ENCODE results near the gene GINM1.

The GINM1 gene

DNA sequence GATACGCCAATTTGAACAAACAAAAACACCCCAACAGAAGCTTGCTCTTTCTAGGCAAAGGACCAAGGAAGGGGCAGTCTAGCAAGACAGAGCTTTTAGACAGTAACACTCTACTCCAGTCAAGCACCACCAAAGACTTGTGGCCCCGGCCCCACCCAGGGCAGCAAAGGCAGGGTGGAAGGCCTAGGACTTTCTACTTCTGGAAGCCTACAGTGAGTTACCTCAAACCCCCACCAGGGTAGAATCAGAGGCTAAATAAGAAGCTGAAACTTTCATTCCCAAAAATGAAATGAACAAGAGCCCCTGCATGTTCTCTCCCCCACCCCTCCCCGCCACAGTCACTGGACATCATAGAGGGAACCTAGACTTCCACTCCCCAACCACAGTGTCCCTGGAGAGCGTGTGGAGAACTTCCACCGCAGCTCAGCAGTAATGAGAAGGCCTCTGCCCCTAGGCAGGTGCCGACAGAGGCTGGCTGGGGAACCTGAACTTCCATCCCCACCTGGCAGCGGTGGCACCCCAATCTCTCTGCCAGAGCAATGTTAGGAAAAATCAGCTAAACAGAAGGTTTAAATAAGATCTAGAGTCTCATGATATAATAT lies 42.3 kb downstream of the GINM1 start (continued):
- TF ChIP-seq, protein P1, sequence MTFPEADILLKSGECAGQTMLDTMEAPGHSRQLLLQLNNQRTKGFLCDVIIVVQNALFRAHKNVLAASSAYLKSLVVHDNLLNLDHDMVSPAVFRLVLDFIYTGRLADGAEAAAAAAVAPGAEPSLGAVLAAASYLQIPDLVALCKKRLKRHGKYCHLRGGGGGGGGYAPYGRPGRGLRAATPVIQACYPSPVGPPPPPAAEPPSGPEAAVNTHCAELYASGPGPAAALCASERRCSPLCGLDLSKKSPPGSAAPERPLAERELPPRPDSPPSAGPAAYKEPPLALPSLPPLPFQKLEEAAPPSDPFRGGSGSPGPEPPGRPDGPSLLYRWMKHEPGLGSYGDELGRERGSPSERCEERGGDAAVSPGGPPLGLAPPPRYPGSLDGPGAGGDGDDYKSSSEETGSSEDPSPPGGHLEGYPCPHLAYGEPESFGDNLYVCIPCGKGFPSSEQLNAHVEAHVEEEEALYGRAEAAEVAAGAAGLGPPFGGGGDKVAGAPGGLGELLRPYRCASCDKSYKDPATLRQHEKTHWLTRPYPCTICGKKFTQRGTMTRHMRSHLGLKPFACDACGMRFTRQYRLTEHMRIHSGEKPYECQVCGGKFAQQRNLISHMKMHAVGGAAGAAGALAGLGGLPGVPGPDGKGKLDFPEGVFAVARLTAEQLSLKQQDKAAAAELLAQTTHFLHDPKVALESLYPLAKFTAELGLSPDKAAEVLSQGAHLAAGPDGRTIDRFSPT (tag by site-specific recombination; IDR thresholded peaks at IDR 0.05): no peak

DNA sequence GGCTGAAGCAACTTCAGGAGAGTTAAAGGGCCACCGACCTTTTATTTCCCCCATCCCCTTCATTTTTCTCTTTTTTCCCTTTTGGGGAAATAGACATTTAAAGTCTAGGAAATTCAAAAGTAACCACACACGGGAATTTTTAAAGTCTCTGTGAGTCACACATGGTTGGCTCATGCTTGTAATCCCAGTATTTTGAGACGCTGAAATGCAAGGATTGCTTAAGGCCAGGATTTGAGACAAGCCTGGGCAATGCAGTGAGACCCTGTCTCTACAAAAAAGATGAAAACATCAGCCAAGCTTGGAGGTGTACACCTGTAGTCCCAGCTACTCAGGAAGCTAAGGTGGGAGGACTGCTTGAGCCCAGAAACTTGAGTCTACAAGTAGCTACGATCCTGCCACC lies 48.2 kb downstream of the GINM1 start:
- Histone ChIP-seq H3K27ac (ENCODE audit: extremely low read depth, low read depth, low read length) (no peak overlapping the region), H3K36me3 (ENCODE audit: control insufficient read depth in 2 of 2, insufficient read depth in 1 of 2, low read length in 2 of 2) (peaks cover 19 to 38% of the 10 kb centered on the region in 2 experiments; a peak in 2 of 3 replicates), H3K4me3 (ENCODE audit: low read depth, low read length) (no peak overlapping the region), H3K4me1 (ENCODE audit: control insufficient read depth, insufficient read depth, low read length) (no peaks in the 10 kb centered on the region), H3K9me3 (ENCODE audit: control insufficient read depth, insufficient read depth, low read depth, low read length) (no peaks in the 10 kb centered on the region; the same call in 1 of the 2 replicates)
- ChIA-PET POLR2A (no interaction called here), CTCF (no interaction called here)
- TF ChIP-seq, protein P2, sequence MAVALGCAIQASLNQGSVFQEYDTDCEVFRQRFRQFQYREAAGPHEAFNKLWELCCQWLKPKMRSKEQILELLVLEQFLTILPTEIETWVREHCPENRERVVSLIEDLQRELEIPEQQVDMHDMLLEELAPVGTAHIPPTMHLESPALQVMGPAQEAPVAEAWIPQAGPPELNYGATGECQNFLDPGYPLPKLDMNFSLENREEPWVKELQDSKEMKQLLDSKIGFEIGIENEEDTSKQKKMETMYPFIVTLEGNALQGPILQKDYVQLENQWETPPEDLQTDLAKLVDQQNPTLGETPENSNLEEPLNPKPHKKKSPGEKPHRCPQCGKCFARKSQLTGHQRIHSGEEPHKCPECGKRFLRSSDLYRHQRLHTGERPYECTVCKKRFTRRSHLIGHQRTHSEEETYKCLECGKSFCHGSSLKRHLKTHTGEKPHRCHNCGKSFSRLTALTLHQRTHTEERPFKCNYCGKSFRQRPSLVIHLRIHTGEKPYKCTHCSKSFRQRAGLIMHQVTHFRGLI (tag by site-specific recombination; IDR thresholded peaks at IDR 0.05): no peak
- TF ChIP-seq, protein P3, sequence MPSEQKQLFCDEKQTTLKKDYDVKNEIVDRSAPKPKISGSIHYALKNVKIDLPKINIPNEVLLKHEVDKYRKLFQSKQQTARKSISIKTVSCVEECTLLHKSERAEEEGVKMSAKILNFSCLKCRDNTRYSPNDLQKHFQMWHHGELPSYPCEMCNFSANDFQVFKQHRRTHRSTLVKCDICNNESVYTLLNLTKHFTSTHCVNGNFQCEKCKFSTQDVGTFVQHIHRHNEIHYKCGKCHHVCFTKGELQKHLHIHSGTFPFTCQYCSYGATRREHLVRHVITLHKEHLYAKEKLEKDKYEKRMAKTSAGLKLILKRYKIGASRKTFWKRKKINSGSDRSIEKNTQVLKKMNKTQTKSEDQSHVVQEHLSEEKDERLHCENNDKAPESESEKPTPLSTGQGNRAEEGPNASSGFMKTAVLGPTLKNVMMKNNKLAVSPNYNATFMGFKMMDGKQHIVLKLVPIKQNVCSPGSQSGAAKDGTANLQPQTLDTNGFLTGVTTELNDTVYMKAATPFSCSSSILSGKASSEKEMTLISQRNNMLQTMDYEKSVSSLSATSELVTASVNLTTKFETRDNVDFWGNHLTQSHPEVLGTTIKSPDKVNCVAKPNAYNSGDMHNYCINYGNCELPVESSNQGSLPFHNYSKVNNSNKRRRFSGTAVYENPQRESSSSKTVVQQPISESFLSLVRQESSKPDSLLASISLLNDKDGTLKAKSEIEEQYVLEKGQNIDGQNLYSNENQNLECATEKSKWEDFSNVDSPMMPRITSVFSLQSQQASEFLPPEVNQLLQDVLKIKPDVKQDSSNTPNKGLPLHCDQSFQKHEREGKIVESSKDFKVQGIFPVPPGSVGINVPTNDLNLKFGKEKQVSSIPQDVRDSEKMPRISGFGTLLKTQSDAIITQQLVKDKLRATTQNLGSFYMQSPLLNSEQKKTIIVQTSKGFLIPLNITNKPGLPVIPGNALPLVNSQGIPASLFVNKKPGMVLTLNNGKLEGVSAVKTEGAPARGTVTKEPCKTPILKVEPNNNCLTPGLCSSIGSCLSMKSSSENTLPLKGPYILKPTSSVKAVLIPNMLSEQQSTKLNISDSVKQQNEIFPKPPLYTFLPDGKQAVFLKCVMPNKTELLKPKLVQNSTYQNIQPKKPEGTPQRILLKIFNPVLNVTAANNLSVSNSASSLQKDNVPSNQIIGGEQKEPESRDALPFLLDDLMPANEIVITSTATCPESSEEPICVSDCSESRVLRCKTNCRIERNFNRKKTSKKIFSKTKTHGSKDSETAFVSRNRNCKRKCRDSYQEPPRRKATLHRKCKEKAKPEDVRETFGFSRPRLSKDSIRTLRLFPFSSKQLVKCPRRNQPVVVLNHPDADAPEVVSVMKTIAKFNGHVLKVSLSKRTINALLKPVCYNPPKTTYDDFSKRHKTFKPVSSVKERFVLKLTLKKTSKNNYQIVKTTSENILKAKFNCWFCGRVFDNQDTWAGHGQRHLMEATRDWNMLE (tag by site-specific recombination; conservative IDR thresholded peaks at IDR 0.05; ENCODE audit: low read depth): no peak
- TF ChIP-seq ZBTB20 (tag by site-specific recombination; IDR thresholded peaks at IDR 0.05) (no peak), ZNF404 (tag by site-specific recombination; IDR thresholded peaks at IDR 0.05) (no peak), ZNF600 (tag by site-specific recombination; IDR thresholded peaks at IDR 0.05) (no peak), SCRT1 (tag by site-specific recombination; IDR thresholded peaks at IDR 0.05; ENCODE audit: borderline replicate concordance) (no peak), ZNF341 (tag by site-specific recombination; IDR thresholded peaks at IDR 0.05; ENCODE audit: low read depth) (no peak), BCL11A (tag by site-specific recombination; IDR thresholded peaks at IDR 0.05; ENCODE audit: low read depth) (no peak), ZNF16 (tag by site-specific recombination; IDR thresholded peaks at IDR 0.05; ENCODE audit: low read depth) (no peak), ZNF211 (tag by site-specific recombination; IDR thresholded peaks at IDR 0.05; ENCODE audit: low read depth) (no peak), ZNF670 (tag by site-specific recombination; IDR thresholded peaks at IDR 0.05; ENCODE audit: low read depth) (no peak), ZNF140 (tag by site-specific recombination; IDR thresholded peaks at IDR 0.05) (no peak), ZNF2 (tag by site-specific recombination; IDR thresholded peaks at IDR 0.05) (no peak), ZBTB21 (tag by site-specific recombination; IDR thresholded peaks at IDR 0.05) (no peak), REPIN1 (tag by site-specific recombination; IDR thresholded peaks at IDR 0.05; ENCODE audit: low read depth) (no peak)
- TF ChIP-seq, protein P4, sequence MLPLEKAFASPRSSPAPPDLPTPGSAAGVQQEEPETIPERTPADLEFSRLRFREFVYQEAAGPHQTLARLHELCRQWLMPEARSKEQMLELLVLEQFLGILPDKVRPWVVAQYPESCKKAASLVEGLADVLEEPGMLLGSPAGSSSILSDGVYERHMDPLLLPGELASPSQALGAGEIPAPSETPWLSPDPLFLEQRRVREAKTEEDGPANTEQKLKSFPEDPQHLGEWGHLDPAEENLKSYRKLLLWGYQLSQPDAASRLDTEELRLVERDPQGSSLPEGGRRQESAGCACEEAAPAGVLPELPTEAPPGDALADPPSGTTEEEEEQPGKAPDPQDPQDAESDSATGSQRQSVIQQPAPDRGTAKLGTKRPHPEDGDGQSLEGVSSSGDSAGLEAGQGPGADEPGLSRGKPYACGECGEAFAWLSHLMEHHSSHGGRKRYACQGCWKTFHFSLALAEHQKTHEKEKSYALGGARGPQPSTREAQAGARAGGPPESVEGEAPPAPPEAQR (tag by site-specific recombination; IDR thresholded peaks at IDR 0.05): no peak
- TF ChIP-seq, protein P5, sequence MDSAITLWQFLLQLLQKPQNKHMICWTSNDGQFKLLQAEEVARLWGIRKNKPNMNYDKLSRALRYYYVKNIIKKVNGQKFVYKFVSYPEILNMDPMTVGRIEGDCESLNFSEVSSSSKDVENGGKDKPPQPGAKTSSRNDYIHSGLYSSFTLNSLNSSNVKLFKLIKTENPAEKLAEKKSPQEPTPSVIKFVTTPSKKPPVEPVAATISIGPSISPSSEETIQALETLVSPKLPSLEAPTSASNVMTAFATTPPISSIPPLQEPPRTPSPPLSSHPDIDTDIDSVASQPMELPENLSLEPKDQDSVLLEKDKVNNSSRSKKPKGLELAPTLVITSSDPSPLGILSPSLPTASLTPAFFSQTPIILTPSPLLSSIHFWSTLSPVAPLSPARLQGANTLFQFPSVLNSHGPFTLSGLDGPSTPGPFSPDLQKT (IDR thresholded peaks at IDR 0.05; ENCODE audit: borderline replicate concordance, low read depth, low read length): no peak
